Endodermal cell (in vitro differentiated cells): ENCODE measurements around the gene SLC45A1. TPM values are rescaled to one million over a fixed set of nuclear protein-coding genes. Genes with fewer than 3 reads are reported as not detected.

Experiments
- DNase-seq: peaks from one replicate; pipeline ENCODE4 v3.0.0-alpha.2; 2017
- H3K27ac ChIP-seq: 2 replicates; pipeline ENCODE4 v1.5.1; 2013; ENCODE audit warnings: mild to moderate bottlenecking, low read depth, low read length, moderate library complexity
- H3K27me3 ChIP-seq: 2 replicates; pipeline ENCODE4 v1.6.1; 2013; ENCODE audit warnings: mild to moderate bottlenecking, low read length, moderate library complexity; ENCODE audit not compliant: insufficient read depth, control insufficient read depth, poor library complexity, severe bottlenecking
- H3K36me3 ChIP-seq: 2 replicates; pipeline ENCODE4 v1.7.0; 2013; ENCODE audit warnings: mild to moderate bottlenecking, low read length, moderate library complexity; ENCODE audit not compliant: control insufficient read depth, insufficient read depth
- H3K4me1 ChIP-seq: one replicate; pipeline ENCODE4 v1.7.0; 2013; ENCODE audit warnings: low read length; ENCODE audit not compliant: control insufficient read depth, insufficient read depth
- H3K4me3 ChIP-seq: 2 replicates; pipeline ENCODE4 v1.5.1; 2013; ENCODE audit warnings: mild to moderate bottlenecking, low read length, moderate library complexity
- H3K9ac ChIP-seq: 2 replicates; pipeline ENCODE4 v1.6.1; 2013; ENCODE audit warnings: mild to moderate bottlenecking, low read length, moderate library complexity; ENCODE audit not compliant: poor library complexity, severe bottlenecking; ENCODE audit errors: extremely low read depth
- H3K9me3 ChIP-seq: 2 replicates; pipeline ENCODE4 v1.6.1; 2013; ENCODE audit warnings: mild to moderate bottlenecking, low read length, moderate library complexity; ENCODE audit not compliant: control insufficient read depth
- H3K27ac Mint-ChIP-seq: 2 replicates; pipeline ENCODE4 v1.8.0; 2020; ENCODE audit warnings: mixed read lengths
- H3K27me3 Mint-ChIP-seq: 2 replicates; pipeline ENCODE4 v1.8.0; 2021; ENCODE audit warnings: mild to moderate bottlenecking, mixed read lengths; ENCODE audit not compliant: insufficient read depth
- H3K36me3 Mint-ChIP-seq: 2 replicates; pipeline ENCODE4 v1.8.0; 2020; ENCODE audit warnings: low read depth, mixed read lengths
- H3K4me1 Mint-ChIP-seq: 2 replicates; pipeline ENCODE4 v1.8.0; 2020; ENCODE audit warnings: mixed read lengths
- H3K4me3 Mint-ChIP-seq: 2 replicates; pipeline ENCODE4 v1.8.0; 2020; ENCODE audit warnings: mild to moderate bottlenecking, moderate library complexity, mixed read lengths
- H3K9me3 Mint-ChIP-seq: 2 replicates; pipeline ENCODE4 v1.8.0; 2020; ENCODE audit warnings: mild to moderate bottlenecking, mixed read lengths
- WGBS, 2 experiments: methylation state at CpG; one replicate each; pipeline versions ENCODE4 v1.1.5 to v1.1.7; 2013; ENCODE audit warnings: missing lambda C conversion rate in 2 of 2, mixed read lengths in 1 of 2; ENCODE audit not compliant: insufficient coverage in 1 of 2, insufficient read length in 1 of 2; 5-methylcytosine and 5-hydroxymethylcytosine counted together
- total RNA-seq, 2 donors: library from RNA; stranded (reverse); fragmentation: NEBNext Ultra II Directional in 1 of 2; extraction: Animal tissue kit (Norgen Biotek cat#: 25700) in 1 of 2; gene quantifications; 2 replicates in 1 of 2; 3 replicates in 1 of 2; pipeline ENCODE4 v1.2.1, GENCODE V29; 2021
- TF ChIP-seq, protein P1 (sequence below): fragments of 200-600 bp; sonication (generic); conservative IDR thresholded peaks from 2 replicates; pipeline ENCODE4 v1.5.0; 2021; ENCODE audit warnings: antibody characterized with exemption, mild to moderate bottlenecking

SLC45A1 gene
- total RNA-seq, 2 donors from 2014 or later: 0.42 TPM; not detected in 1

DNA sequence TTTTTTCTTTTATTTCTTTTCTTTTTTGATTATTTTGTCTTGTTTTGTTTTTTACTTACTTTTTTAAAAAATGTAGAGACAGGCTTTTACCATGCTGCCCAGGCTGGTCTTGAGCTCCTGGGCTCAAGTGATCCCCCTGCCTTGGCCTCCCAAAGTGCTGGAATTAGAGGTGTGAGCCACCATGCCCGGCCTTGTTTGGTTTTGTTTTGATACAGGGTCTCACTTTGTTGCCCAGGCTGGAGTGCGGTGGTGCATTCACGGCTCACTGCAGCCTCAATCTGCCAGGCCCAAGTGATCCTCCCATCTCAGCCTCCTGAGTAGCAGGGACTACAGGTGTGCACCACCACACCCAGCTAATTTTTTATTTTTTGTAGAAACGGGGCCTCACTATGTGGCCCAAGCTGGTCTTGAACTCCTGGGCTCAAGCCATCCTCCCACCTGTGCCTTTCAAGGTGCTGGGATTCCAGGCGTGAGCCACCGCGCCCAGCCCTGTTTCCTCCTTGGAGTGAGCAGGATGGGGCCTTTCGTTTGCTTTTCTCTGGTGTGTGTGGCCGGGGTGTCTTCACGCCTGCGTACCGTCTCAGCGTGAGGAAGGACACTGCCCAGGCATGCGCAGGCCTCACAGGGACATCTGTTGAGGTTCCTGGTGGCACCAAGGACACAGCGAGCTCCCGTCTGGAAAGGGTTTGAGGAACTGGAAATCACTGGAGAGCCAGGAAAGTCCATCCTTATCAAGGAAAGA, 15.5 kb downstream of the SLC45A1 start:
- peaks cover 4% of the 10 kb centered on the region for H3K9me3 Mint-ChIP-seq
- no peaks in the 10 kb centered on the region for H3K4me1 ChIP-seq
- no peak overlapping the region for H3K4me3 Mint-ChIP-seq
- H3K9me3 ChIP-seq: no peaks in the 10 kb centered on the region
- TF ChIP-seq, protein P1, sequence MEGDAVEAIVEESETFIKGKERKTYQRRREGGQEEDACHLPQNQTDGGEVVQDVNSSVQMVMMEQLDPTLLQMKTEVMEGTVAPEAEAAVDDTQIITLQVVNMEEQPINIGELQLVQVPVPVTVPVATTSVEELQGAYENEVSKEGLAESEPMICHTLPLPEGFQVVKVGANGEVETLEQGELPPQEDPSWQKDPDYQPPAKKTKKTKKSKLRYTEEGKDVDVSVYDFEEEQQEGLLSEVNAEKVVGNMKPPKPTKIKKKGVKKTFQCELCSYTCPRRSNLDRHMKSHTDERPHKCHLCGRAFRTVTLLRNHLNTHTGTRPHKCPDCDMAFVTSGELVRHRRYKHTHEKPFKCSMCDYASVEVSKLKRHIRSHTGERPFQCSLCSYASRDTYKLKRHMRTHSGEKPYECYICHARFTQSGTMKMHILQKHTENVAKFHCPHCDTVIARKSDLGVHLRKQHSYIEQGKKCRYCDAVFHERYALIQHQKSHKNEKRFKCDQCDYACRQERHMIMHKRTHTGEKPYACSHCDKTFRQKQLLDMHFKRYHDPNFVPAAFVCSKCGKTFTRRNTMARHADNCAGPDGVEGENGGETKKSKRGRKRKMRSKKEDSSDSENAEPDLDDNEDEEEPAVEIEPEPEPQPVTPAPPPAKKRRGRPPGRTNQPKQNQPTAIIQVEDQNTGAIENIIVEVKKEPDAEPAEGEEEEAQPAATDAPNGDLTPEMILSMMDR: no peak
- H3K4me3 ChIP-seq: no peak overlapping the region
- no peak overlapping the region for H3K9ac ChIP-seq
- H3K27me3 ChIP-seq: no peaks in the 10 kb centered on the region
- H3K4me1 Mint-ChIP-seq: no peaks in the 10 kb centered on the region
- no peaks in the 10 kb centered on the region for H3K36me3 ChIP-seq
- WGBS, 2 experiments: 87 to 91% methylated on average over 13 to 16 of the region's 16 CpGs
- no peaks in the 10 kb centered on the region for H3K36me3 Mint-ChIP-seq
- no peak for DNase-seq
- no peaks in the 10 kb centered on the region for H3K27me3 Mint-ChIP-seq
- H3K27ac ChIP-seq: no peak overlapping the region
- H3K27ac Mint-ChIP-seq: no peak overlapping the region

DNA sequence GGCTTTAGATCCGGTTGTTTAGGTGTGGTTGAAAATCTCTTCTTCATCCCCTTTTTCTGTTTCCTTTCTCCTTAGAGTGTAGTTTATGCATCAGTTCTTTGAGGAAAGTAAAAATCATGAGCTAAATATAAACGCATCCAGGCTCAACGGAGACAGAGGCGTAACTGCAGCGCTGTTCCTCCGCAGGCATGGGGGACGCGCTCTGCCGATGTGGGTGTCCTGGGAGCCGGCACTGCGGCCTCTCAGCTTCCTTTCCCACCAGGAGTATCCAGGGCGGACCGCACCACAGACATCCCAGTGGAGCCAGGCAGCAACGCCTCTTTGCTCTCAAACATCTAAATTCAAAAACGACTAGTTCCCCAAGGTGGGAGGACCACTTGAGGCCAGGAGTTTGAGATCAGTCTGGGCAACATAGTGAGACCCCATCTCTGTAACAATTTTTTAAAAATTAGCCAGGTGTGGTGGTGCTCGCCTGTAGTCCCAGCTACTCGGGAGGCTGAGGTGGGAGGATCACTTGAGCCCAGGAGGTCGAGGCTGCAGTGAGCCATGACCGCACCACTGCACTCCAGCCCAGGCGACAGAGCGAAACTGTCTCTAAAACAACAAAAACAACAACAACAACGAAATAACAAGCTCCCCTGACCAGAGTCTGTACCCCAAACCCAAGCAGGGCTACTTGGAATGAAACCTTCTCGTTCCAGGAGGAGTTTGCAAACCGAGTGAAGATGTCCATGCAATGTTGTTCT, 16.4 kb downstream of the SLC45A1 start:
- TF ChIP-seq, protein P1: no peak
- Mint-ChIP-seq H3K27ac (no peak overlapping the region), H3K36me3 (no peaks in the 10 kb centered on the region), H3K27me3 (no peaks in the 10 kb centered on the region), H3K4me3 (no peak overlapping the region), H3K4me1 (no peaks in the 10 kb centered on the region), H3K9me3 (peaks cover 4% of the 10 kb centered on the region)
- Histone ChIP-seq H3K4me3 (no peak overlapping the region), H3K27me3 (no peaks in the 10 kb centered on the region), H3K9ac (no peak overlapping the region), H3K9me3 (no peaks in the 10 kb centered on the region), H3K27ac (no peak overlapping the region), H3K36me3 (no peaks in the 10 kb centered on the region), H3K4me1 (no peaks in the 10 kb centered on the region)
- no peak for DNase-seq
- 93 to 94% methylated on average over 18 to 24 of the region's 24 CpGs for WGBS, 2 experiments

DNA sequence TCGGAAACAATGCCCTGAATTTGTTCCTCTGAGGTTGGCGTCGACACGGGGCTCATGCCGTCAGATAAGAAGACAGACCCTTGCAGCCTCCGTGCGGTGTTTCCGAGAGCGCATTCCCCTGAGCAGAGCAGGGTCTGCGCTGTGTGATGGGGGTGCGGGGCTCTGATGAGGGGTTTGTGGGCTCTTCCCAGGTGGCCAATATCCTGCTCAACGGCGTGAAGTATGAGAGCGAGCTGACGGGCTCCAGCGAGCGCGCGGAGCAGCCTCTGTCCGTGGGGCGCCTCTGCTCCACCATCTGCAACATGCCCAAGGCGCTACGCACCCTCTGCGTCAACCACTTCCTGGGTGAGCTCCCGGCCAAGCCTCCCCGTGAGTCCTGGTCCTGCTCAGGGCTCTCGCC, 17.3 kb downstream of the SLC45A1 start:
- Histone ChIP-seq H3K9ac (no peak overlapping the region), H3K9me3 (no peaks in the 10 kb centered on the region), H3K4me1 (no peaks in the 10 kb centered on the region), H3K27ac (no peak overlapping the region), H3K36me3 (no peaks in the 10 kb centered on the region), H3K4me3 (no peak overlapping the region), H3K27me3 (no peaks in the 10 kb centered on the region)
- H3K9me3 Mint-ChIP-seq: peaks cover 4% of the 10 kb centered on the region
- no peak overlapping the region for H3K4me3 Mint-ChIP-seq
- no peak for DNase-seq
- no peaks in the 10 kb centered on the region for H3K36me3 Mint-ChIP-seq
- WGBS, 2 experiments: 94 to 95% methylated on average over 23 to 27 of the region's 27 CpGs
- no peaks in the 10 kb centered on the region for H3K27me3 Mint-ChIP-seq
- TF ChIP-seq, protein P1: no peak
- no peak overlapping the region for H3K27ac Mint-ChIP-seq
- H3K4me1 Mint-ChIP-seq: no peaks in the 10 kb centered on the region
